ENCODE measurements around the gene COP1. TPM values are rescaled to one million over a fixed set of nuclear protein-coding genes. Genes with fewer than 3 reads are reported as not detected.

COP1 gene
- total RNA-seq, 6 experiments from 2014 or later = 19.7 to 33.7 (median 20.9) TPM

DNA sequence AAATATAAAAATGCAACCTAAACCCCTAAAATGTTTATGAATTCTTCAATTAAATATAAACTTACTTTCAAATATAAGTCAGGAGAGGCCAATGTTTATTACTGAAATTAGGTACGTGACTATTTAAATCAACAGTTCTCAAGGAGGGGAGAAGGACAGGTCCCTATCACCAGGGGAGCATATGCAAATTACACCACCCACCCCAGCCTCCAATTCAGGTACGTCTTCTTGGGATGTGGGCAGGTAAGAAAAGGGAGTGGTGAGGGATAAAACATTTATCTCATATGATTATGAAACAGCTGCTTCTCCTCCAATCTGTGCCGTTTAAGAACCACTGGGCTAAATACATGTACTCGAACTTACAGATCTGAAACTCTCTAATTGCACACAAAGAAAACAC, 3.4 kb downstream of the COP1 start:
- H3K27me3 ChIP-seq = no peaks in the 10 kb centered on the region
- no peaks in the 10 kb centered on the region for H3K36me3 ChIP-seq
- H3K4me3 ChIP-seq = no peak overlapping the region
- no peaks in the 10 kb centered on the region for H3K9me3 ChIP-seq
- DNase-seq (no peak), ATAC-seq (no peak)
- H3K27ac ChIP-seq = no peak overlapping the region
- intact Hi-C loops (cut with DNase I) = no loop called here
- no peak for TF ChIP-seq POLR2A (IDR thresholded peaks at IDR 0.05)
- TF ChIP-seq, protein P1, sequence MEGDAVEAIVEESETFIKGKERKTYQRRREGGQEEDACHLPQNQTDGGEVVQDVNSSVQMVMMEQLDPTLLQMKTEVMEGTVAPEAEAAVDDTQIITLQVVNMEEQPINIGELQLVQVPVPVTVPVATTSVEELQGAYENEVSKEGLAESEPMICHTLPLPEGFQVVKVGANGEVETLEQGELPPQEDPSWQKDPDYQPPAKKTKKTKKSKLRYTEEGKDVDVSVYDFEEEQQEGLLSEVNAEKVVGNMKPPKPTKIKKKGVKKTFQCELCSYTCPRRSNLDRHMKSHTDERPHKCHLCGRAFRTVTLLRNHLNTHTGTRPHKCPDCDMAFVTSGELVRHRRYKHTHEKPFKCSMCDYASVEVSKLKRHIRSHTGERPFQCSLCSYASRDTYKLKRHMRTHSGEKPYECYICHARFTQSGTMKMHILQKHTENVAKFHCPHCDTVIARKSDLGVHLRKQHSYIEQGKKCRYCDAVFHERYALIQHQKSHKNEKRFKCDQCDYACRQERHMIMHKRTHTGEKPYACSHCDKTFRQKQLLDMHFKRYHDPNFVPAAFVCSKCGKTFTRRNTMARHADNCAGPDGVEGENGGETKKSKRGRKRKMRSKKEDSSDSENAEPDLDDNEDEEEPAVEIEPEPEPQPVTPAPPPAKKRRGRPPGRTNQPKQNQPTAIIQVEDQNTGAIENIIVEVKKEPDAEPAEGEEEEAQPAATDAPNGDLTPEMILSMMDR (IDR thresholded peaks at IDR 0.05) = no peak
- H3K4me1 ChIP-seq = peaks cover 0 to 21% (median 13%) of the 10 kb centered on the region in 4 donors
- 55% methylated on average over 4 of the region's 4 CpGs for WGBS (ENCODE audit: insufficient coverage, low coverage, low lambda C conversion rate, missing lambda C conversion rate)

DNA sequence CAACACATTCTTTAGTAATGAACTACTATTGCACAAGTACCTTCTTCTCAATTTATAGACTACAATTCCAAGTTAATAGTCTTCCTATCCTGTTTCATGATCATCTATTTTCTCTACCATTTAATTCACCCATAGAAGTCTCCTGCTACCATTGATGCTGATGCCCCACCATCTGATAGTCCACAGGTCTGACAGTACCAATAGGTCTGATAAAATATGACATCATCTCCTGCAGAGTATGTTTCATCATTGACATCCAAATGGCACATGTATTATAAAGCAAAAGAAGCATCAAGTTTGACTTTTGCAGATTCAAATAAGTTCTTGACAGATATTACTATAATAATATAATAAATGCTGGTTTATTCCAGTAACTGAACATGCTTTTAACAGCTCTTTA, 5.5 kb downstream of the COP1 start:
- Histone ChIP-seq H3K9me3 (no peaks in the 10 kb centered on the region), H3K4me1 (peaks cover 0 to 18% (median 10%) of the 10 kb centered on the region in 4 donors), H3K27me3 (no peaks in the 10 kb centered on the region), H3K4me3 (no peak overlapping the region), H3K36me3 (no peaks in the 10 kb centered on the region), H3K27ac (no peak overlapping the region)
- DNase-seq (no peak), ATAC-seq (no peak)
- intact Hi-C loops (cut with DNase I) = no loop called here
- no peak for TF ChIP-seq POLR2A (IDR thresholded peaks at IDR 0.05)
- TF ChIP-seq, protein P1 (IDR thresholded peaks at IDR 0.05) = no peak

DNA sequence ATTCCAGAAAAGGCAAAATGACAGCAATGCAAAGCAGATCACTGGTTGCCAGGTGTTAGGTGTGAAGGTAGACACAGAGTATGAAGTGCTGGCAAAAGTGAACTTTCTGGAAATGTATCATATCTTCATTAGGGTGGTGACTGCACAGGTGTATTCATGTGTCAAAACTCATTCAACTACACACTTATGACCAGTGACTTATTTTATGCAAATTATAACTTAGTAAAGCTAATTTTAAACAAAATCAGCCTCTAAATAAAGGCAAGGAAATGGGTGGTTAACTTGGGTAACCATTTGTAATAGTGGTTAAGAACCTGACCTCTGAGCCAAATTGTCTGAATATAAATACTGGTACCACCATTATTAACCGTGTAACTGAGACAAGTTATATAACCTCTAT, 7.4 kb downstream of the COP1 start:
- ATAC-seq (no peak), DNase-seq (no peak)
- no peak for TF ChIP-seq POLR2A (IDR thresholded peaks at IDR 0.05)
- TF ChIP-seq, protein P1 (IDR thresholded peaks at IDR 0.05) = no peak
- Histone ChIP-seq H3K4me3 (no peak overlapping the region), H3K9me3 (no peaks in the 10 kb centered on the region), H3K27ac (no peak overlapping the region), H3K4me1 (peaks cover 0 to 8% (median 4%) of the 10 kb centered on the region in 4 donors), H3K27me3 (no peaks in the 10 kb centered on the region), H3K36me3 (no peaks in the 10 kb centered on the region)
- intact Hi-C loops (cut with DNase I) = no loop called here
- 86% methylated on average over 1 of the region's 1 CpG for WGBS (ENCODE audit: insufficient coverage, low coverage, low lambda C conversion rate, missing lambda C conversion rate)

DNA sequence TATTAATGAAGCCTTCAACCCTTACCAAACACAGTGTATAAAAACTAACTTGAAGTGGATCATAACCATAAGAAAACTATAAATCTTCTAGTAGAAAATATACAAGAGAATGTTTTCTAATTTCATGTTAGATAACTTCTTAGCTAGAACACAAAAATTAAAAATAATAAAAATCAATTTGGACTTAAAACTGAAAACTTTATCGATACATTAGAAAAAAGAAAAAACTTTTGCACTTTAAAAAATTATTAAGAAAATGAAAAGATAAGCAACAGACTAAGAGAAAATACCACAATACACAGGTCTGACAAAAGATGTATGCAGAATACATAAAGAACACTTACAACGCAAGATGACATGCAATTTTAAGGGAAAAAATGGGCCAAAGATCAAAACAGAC, 8.7 kb downstream of the COP1 start:
- no peak for ATAC-seq
- H3K4me1 ChIP-seq = no peaks in the 10 kb centered on the region
- WGBS (ENCODE audit: insufficient coverage, low coverage, low lambda C conversion rate, missing lambda C conversion rate) = 90% methylated on average over 2 of the region's 2 CpGs

More for the DNA sequence above, 8.7 kb downstream of the COP1 start:
- H3K4me3 ChIP-seq = no peak overlapping the region
- no peaks in the 10 kb centered on the region for H3K27me3 ChIP-seq
- H3K9me3 ChIP-seq = no peaks in the 10 kb centered on the region
- intact Hi-C loops (cut with DNase I) = no loop called here
- no peak for DNase-seq
- TF ChIP-seq, protein P1 (IDR thresholded peaks at IDR 0.05) = no peak
- no peak for TF ChIP-seq POLR2A (IDR thresholded peaks at IDR 0.05)
- H3K27ac ChIP-seq = no peak overlapping the region
- no peaks in the 10 kb centered on the region for H3K36me3 ChIP-seq

Measured in right lobe of liver (tissue), 6 donors.